ENCODE data around the gene RCCD1. TPM values are rescaled to one million over a fixed set of nuclear protein-coding genes. Genes with fewer than 3 reads are reported as not detected.

The RCCD1 gene
- total RNA-seq, 1 experiment from 2014 or later, result 38.5 TPM

GRCh38 chr15:90956274-90957030 is 1.8 kb downstream of the RCCD1 start:
- peak overlapping the region; percentile 71 to 75 for H3K4me3 ChIP-seq (replicated peaks in 1 of 2; ENCODE audit: low read depth in 1 of 2, low read length in 2 of 2)
- no peak for ATAC-seq
- no peak overlapping the region for H2AFZ ChIP-seq (ENCODE audit: low read depth, low read length, poor library complexity, severe bottlenecking)
- no TSS peak for BruUV-seq (replicated peaks)
- H3K27me3 ChIP-seq (ENCODE audit: insufficient read depth, low read length), result no peaks in the 10 kb centered on the region
- peak overlapping the region; percentile 97 for H3K9ac ChIP-seq (ENCODE audit: low read length)
- DNase-seq (ENCODE audit: low read depth, low spot score), result no peak
- CTCF ChIA-PET, result interaction anchor here (4.0 kb wide), 1 partner anchor 23 kb away, joined by 35 read pairs; the partner anchor contains the start of genes HDDC3 and UNC45A
- TF ChIP-seq MAX (IDR thresholded peaks at IDR 0.05) (no peak), ZNF274 (IDR thresholded peaks at IDR 0.05; ENCODE audit: low read depth, low read length) (no peak), ZBTB33 (IDR thresholded peaks at IDR 0.05; ENCODE audit: extremely low read depth, insufficient replicate concordance, low read length) (no peak), POLR2A (IDR thresholded peaks at IDR 0.05; ENCODE audit: borderline replicate concordance, extremely low read depth, insufficient read depth, insufficient read length) (no peak), YY1 (IDR thresholded peaks at IDR 0.05; ENCODE audit: extremely low read depth, insufficient replicate concordance, low read depth, low read length) (no peak), RAD21 (IDR thresholded peaks at IDR 0.05; ENCODE audit: low read depth) (no peak), CTCF (IDR thresholded peaks at IDR 0.05 in 2 of 3, conservative IDR thresholded peaks at IDR 0.05 in 1 of 3; ENCODE audit: borderline replicate concordance in 1 of 3, insufficient read depth in 1 of 3, low read depth in 2 of 3, low read length in 2 of 3) (peak in 2 of 3 experiments; percentile 35 to 45; a peak in 4 of 6 replicates), TCF7L2 (IDR thresholded peaks at IDR 0.05; ENCODE audit: borderline replicate concordance, extremely low read depth, insufficient read depth, insufficient read length) (no peak)
- H3K79me2 ChIP-seq (ENCODE audit: insufficient read depth, low read length), result peaks cover 24% of the 10 kb centered on the region
- intact Hi-C loops (cut with micrococcal nuclease), result no loop called here
- H3K27ac ChIP-seq (ENCODE audit: low read depth, low read length), result peak overlapping the region; percentile 97
- H3K4me1 ChIP-seq (ENCODE audit: control insufficient read depth in 1 of 2, insufficient read depth in 2 of 2, low read length in 2 of 2), result peaks cover 11 to 23% of the 10 kb centered on the region in 2 experiments
- H3K4me2 ChIP-seq (ENCODE audit: low read length), result peak overlapping the region; percentile 93
- RAD21 ChIA-PET (ENCODE audit: low non-redundant PET in 1 of 2, low total read pairs in 2 of 2, uncharacterized antibody in 2 of 2, unreplicated experiment in 2 of 2), result no interaction called here
- POLR2A ChIA-PET, result no interaction called here
- no peaks in the 10 kb centered on the region for H3K9me3 ChIP-seq (ENCODE audit: control insufficient read depth in 1 of 2, insufficient read depth in 1 of 2, low read depth in 1 of 2, low read length in 2 of 2)
- H3K36me3 ChIP-seq (ENCODE audit: control insufficient read depth in 1 of 2, insufficient read depth in 2 of 2, low read length in 2 of 2), result peaks cover 5 to 18% of the 10 kb centered on the region in 2 experiments
- H3K9me2 ChIP-seq (ENCODE audit: insufficient read depth), result no peaks in the 10 kb centered on the region
- H4K20me1 ChIP-seq (ENCODE audit: insufficient read depth), result no peaks in the 10 kb centered on the region
